Islet of Langerhans (tissue), 1 donor: ENCODE data around the gene LRRFIP2.
"Not testable (repeated sequence)": the region's sequence is repeated elsewhere in the genome, so short reads cannot be mapped to it uniquely, and the experiment has no call there.

Experiments
- FAIRE-seq: peaks from one replicate; lab custom pipeline; 2011; peaks lifted over from hg19 to GRCh38; lab: Jason Lieb, UNC

LRRFIP2 gene

GRCh38 chr3:37058117-37058516 is 116.3 kb downstream of the LRRFIP2 start:
- no peak for FAIRE-seq

- no peak for FAIRE-seq
Measured at GRCh38 chr3:37056826-37057225, 117.6 kb downstream of the LRRFIP2 start.

- not testable (repeated sequence) for FAIRE-seq
Measured at GRCh38 chr3:37055077-37055476, 119.3 kb downstream of the LRRFIP2 start.

GRCh38 chr3:37054370-37054769 is 120.0 kb downstream of the LRRFIP2 start:
- peak; percentile 9 for FAIRE-seq

- FAIRE-seq, result no peak
Measured at GRCh38 chr3:37053753-37054152, 120.6 kb downstream of the LRRFIP2 start.

GRCh38 chr3:37053337-37053736 is 121.0 kb downstream of the LRRFIP2 start:
- FAIRE-seq, result no peak

GRCh38 chr3:37052860-37053259 is 121.5 kb downstream of the LRRFIP2 start:
- FAIRE-seq, result no peak

GRCh38 chr3:37050282-37050681 is 124.1 kb downstream of the LRRFIP2 start:
- no peak for FAIRE-seq

- not testable (repeated sequence) for FAIRE-seq
Measured at GRCh38 chr3:37042712-37043111, 131.7 kb downstream of the LRRFIP2 start.

GRCh38 chr3:37041546-37042195 is 132.7 kb downstream of the LRRFIP2 start:
- peak; percentile 13 for FAIRE-seq

GRCh38 chr3:37040231-37040630 is 134.2 kb downstream of the LRRFIP2 start:
- FAIRE-seq, result no peak

GRCh38 chr3:37039161-37039846 is 135.1 kb downstream of the LRRFIP2 start:
- FAIRE-seq, result no peak

- FAIRE-seq, result no peak
Measured at GRCh38 chr3:37037352-37037751, 137.0 kb downstream of the LRRFIP2 start.

- no peak for FAIRE-seq
Measured at GRCh38 chr3:37032961-37033360, 141.4 kb downstream of the LRRFIP2 start.

GRCh38 chr3:37031096-37031682 is 143.2 kb downstream of the LRRFIP2 start:
- no peak for FAIRE-seq

GRCh38 chr3:37030588-37030987 is 143.8 kb downstream of the LRRFIP2 start:
- FAIRE-seq, result no peak

- no peak for FAIRE-seq
Measured at GRCh38 chr3:37029516-37030163, 144.7 kb downstream of the LRRFIP2 start.

GRCh38 chr3:37029111-37029510 is 145.3 kb downstream of the LRRFIP2 start:
- no peak for FAIRE-seq

GRCh38 chr3:37028329-37028728 is 146.1 kb downstream of the LRRFIP2 start:
- no peak for FAIRE-seq

GRCh38 chr3:37026851-37027250 is 147.5 kb downstream of the LRRFIP2 start:
- no peak for FAIRE-seq

- no peak for FAIRE-seq
Measured at GRCh38 chr3:37025561-37026335, 148.6 kb downstream of the LRRFIP2 start.

- no peak for FAIRE-seq
Measured at GRCh38 chr3:37024820-37025405, 149.5 kb downstream of the LRRFIP2 start.
